ENCODE data around the gene KLK4.

- TF ChIP-seq CTCF (IDR thresholded peaks at IDR 0.05; ENCODE audit: low read depth, low read length) (no peak), POLR2A (IDR thresholded peaks at IDR 0.05; ENCODE audit: extremely low read depth, insufficient read length) (no peak)
Measured at GRCh38 chr19:50952910-50953309, 41.7 kb upstream of the KLK4 start, which contains the start of gene KLK5.
